Thoracic aorta (tissue), 2 donors: Measurements from ENCODE around the gene CDH8. TPM values are rescaled to one million over a fixed set of nuclear protein-coding genes. Genes with fewer than 3 reads are reported as not detected.
A peak's percentile ranks its signal among the peaks of the same experiment; 100 is the strongest.

Source experiments
- ATAC-seq: fragments of 150-250 bp; one replicate; pipeline ENCODE4 v1.8.0; 2017; ENCODE audit warnings: low read depth; ENCODE audit not compliant: insufficient number of reproducible peaks, low FRiP score
- DNase-seq: peaks from one replicate; pipeline ENCODE4 v3.0.0-alpha.2; 2020; ENCODE audit warnings: low spot score
- H3K27ac ChIP-seq, 2 donors: fragments of 200-600 bp; sonication (generic); 1 replicate in 1 of 2; 2 replicates in 1 of 2; pipeline ENCODE4 v1.5.1; 2016; ENCODE audit warnings: mild to moderate bottlenecking in 2 of 2, moderate library complexity in 2 of 2
- H3K27me3 ChIP-seq: fragments of 200-600 bp; sonication (generic); replicated peaks from 2 replicates; pipeline ENCODE4 v1.6.0; 2016; ENCODE audit warnings: mild to moderate bottlenecking; ENCODE audit not compliant: insufficient read depth
- H3K36me3 ChIP-seq: fragments of 200-600 bp; sonication (generic); one replicate; pipeline ENCODE4 v1.5.1; 2016
- H3K4me1 ChIP-seq, 2 donors: fragments of 200-600 bp; sonication (generic); 1 replicate in 1 of 2; 2 replicates in 1 of 2; pipeline versions ENCODE4 v1.5.1 to v1.6.0; 2016; ENCODE audit warnings: low read depth in 2 of 2, mild to moderate bottlenecking in 1 of 2; ENCODE audit not compliant: control insufficient read depth in 1 of 2
- H3K4me3 ChIP-seq: fragments of 200-600 bp; sonication (generic); 2 replicates; pipeline ENCODE4 v1.5.1; 2016; ENCODE audit warnings: mild to moderate bottlenecking
- H3K9me3 ChIP-seq: fragments of 200-600 bp; sonication (generic); 2 replicates; pipeline ENCODE4 v1.5.1; 2016
- total RNA-seq, 2 donors: library from RNA; depleted of rRNA; stranded (reverse); fragments of >200 nt; gene quantifications; one replicate each; pipeline versions ENCODE4 v1.1.0 to v1.2.3, GENCODE V29; 2016
- TF ChIP-seq, protein P1 (sequence below): fragments of 200-600 bp; sonication (generic); IDR thresholded peaks from one replicate; pipeline ENCODE4 v1.5.1; 2019; ENCODE audit warnings: antibody characterized with exemption

Gene CDH8
- total RNA-seq, 2 donors from 2014 or later, result 5.4 to 7.0 TPM

DNA sequence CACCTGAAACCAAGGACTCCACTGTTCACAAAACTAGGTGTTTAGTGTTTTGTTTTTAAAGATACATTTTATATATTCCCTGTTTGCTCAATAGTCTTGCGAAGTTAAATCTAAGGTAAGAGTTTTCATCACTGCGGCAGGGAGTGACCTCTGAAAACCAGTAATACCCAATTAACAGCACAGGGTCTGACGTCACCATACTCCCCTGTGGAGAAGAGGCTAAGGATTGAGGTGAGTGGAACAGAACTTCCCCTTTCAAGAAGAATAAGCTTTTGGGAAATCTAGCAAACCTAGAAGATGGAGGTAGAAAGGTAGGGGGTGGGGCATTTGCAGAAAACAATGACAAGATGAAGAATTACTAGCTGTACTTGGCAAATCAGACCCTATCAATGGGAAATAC is 120.7 kb downstream of the CDH8 start:
- no peak for ATAC-seq
- TF ChIP-seq, protein P1, sequence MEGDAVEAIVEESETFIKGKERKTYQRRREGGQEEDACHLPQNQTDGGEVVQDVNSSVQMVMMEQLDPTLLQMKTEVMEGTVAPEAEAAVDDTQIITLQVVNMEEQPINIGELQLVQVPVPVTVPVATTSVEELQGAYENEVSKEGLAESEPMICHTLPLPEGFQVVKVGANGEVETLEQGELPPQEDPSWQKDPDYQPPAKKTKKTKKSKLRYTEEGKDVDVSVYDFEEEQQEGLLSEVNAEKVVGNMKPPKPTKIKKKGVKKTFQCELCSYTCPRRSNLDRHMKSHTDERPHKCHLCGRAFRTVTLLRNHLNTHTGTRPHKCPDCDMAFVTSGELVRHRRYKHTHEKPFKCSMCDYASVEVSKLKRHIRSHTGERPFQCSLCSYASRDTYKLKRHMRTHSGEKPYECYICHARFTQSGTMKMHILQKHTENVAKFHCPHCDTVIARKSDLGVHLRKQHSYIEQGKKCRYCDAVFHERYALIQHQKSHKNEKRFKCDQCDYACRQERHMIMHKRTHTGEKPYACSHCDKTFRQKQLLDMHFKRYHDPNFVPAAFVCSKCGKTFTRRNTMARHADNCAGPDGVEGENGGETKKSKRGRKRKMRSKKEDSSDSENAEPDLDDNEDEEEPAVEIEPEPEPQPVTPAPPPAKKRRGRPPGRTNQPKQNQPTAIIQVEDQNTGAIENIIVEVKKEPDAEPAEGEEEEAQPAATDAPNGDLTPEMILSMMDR, result no peak
- no peak overlapping the region for H3K27ac ChIP-seq
- H3K4me1 ChIP-seq, result no peaks in the 10 kb centered on the region
- no peaks in the 10 kb centered on the region for H3K27me3 ChIP-seq
- H3K9me3 ChIP-seq, result no peaks in the 10 kb centered on the region
- H3K4me3 ChIP-seq, result no peak overlapping the region
- DNase-seq, result no peak
- no peaks in the 10 kb centered on the region for H3K36me3 ChIP-seq

DNA sequence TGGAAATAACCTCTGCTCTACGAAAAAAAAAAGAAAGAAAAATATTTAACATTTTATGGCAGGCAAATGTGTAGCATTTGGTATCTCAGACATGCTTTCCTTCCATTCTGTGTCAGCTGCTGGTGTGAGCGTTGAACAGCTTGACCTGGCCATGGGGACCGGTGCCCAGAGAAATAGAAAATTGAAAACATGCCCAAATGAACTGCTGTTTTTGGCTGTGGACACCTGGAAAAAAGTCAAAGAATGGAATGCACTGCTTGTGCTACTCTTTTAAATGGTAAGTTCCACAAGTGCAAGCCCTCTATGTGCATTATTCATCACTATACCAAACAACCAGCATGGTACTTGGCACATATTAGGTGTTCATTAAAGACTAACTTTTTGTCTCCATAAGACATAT is 127.2 kb downstream of the CDH8 start:
- DNase-seq, result no peak
- TF ChIP-seq, protein P1, result no peak
- Histone ChIP-seq H3K27me3 (no peaks in the 10 kb centered on the region), H3K36me3 (no peaks in the 10 kb centered on the region), H3K9me3 (no peaks in the 10 kb centered on the region), H3K27ac (no peak overlapping the region), H3K4me3 (no peak overlapping the region), H3K4me1 (peaks cover 8 to 17% of the 10 kb centered on the region in 2 donors)
- peak; percentile 67 for ATAC-seq

DNA sequence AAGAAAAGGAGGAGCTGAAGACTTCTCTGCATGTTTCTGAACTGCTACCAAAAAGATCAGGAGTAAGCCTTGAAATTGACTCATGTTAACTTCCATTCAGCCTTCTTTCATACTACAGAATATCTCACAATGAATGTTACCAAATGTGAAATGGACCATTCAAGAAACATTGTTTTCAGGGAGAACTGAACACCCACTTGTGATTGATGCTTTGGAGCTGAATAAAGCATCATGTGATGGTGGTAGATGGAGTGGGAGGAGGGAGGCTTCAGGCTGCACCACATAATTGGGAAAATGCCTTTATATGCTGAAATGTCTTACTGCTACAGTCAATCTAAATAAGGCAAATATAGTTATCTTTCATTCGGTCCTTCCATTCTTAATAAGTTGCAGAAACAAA is 127.8 kb downstream of the CDH8 start:
- no peaks in the 10 kb centered on the region for H3K9me3 ChIP-seq
- H3K36me3 ChIP-seq, result no peaks in the 10 kb centered on the region
- H3K27me3 ChIP-seq, result no peaks in the 10 kb centered on the region
- H3K27ac ChIP-seq, result no peak overlapping the region
- no peak for DNase-seq
- no peak overlapping the region for H3K4me3 ChIP-seq
- ATAC-seq, result no peak
- H3K4me1 ChIP-seq, result peaks cover 8 to 17% of the 10 kb centered on the region in 2 donors
- TF ChIP-seq, protein P1, result no peak

DNA sequence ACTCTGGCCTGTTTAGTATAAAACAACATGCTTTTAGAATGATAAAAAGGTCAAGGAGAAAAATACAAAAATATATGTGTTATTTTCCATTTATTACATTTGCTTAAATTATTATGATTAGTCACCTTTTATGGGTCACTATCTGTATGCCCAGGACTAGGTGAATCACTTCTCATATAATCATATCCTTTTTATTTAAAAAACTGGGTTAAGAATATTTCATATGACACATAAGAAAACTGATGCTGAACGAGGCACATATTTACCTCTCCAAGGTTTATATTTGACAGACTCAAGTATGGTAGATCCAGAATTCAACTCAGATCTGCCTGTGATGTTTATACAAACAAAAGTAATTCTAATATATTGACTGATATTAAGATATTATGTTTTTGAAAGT is 134.5 kb downstream of the CDH8 start:
- no peaks in the 10 kb centered on the region for H3K36me3 ChIP-seq
- no peaks in the 10 kb centered on the region for H3K4me1 ChIP-seq
- H3K27ac ChIP-seq, result no peak overlapping the region
- H3K9me3 ChIP-seq, result no peaks in the 10 kb centered on the region
- TF ChIP-seq, protein P1, result no peak
- no peaks in the 10 kb centered on the region for H3K27me3 ChIP-seq
- H3K4me3 ChIP-seq, result no peak overlapping the region
- DNase-seq, result no peak
- ATAC-seq, result no peak

DNA sequence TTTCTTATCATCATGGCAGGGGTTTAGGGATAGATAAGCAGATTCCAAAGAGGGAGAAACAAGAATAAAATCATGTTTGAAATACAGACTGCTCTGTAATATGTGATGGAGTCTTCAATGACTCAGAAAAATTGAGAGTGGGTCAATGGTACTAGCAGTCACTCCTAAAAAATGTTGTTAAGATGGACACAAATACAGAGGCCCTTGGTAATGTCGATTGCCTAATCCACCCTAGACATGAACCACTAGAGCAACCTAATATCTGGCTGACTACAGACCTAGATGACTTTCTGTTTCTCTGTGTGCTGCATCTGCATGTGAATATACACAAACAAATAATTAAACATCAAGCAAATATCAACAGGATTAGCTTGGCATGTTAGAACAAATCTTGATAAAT is 135.8 kb downstream of the CDH8 start:
- Histone ChIP-seq H3K36me3 (no peaks in the 10 kb centered on the region), H3K27me3 (no peaks in the 10 kb centered on the region), H3K9me3 (no peaks in the 10 kb centered on the region), H3K27ac (no peak overlapping the region), H3K4me1 (no peaks in the 10 kb centered on the region), H3K4me3 (no peak overlapping the region)
- DNase-seq, result no peak
- no peak for ATAC-seq
- TF ChIP-seq, protein P1, result no peak
